ENCODE measurements around the gene PGLYRP1. TPM values are rescaled to one million over a fixed set of nuclear protein-coding genes. Genes with fewer than 3 reads are reported as not detected.

The PGLYRP1 gene
- total RNA-seq, 1 donor from 2014 or later, result 0.54 TPM

- Mint-ChIP-seq H3K27me3 (ENCODE audit: unreplicated experiment) (peaks cover 4% of the 10 kb centered on the region), H3K27ac (ENCODE audit: unreplicated experiment) (peak overlapping the region; percentile 73), H3K36me3 (ENCODE audit: low read depth, unreplicated experiment) (peaks cover 4% of the 10 kb centered on the region), H3K9me3 (ENCODE audit: unreplicated experiment) (no peaks in the 10 kb centered on the region), H3K4me3 (ENCODE audit: unreplicated experiment) (peak overlapping the region; percentile 61), H3K4me1 (ENCODE audit: unreplicated experiment) (peaks cover 19% of the 10 kb centered on the region)
- DNase-seq (ENCODE audit: low spot score), result no peak
- TF ChIP-seq CTCF (IDR thresholded peaks at IDR 0.05; ENCODE audit: unreplicated experiment), result no peak
Observed at GRCh38 chr19:45996933-45997332, 25.9 kb downstream of the PGLYRP1 start.

GRCh38 chr19:45995715-45996385 lies 27.0 kb downstream of the PGLYRP1 start:
- H3K27ac Mint-ChIP-seq (ENCODE audit: unreplicated experiment), result no peak overlapping the region
- peaks cover 4% of the 10 kb centered on the region for H3K27me3 Mint-ChIP-seq (ENCODE audit: unreplicated experiment)
- H3K4me1 Mint-ChIP-seq (ENCODE audit: unreplicated experiment), result peaks cover 19% of the 10 kb centered on the region
- no peak overlapping the region for H3K4me3 Mint-ChIP-seq (ENCODE audit: unreplicated experiment)
- H3K9me3 Mint-ChIP-seq (ENCODE audit: unreplicated experiment), result no peaks in the 10 kb centered on the region
- peaks cover 4% of the 10 kb centered on the region for H3K36me3 Mint-ChIP-seq (ENCODE audit: low read depth, unreplicated experiment)
- DNase-seq (ENCODE audit: low spot score), result no peak
- no peak for TF ChIP-seq CTCF (IDR thresholded peaks at IDR 0.05; ENCODE audit: unreplicated experiment)

GRCh38 chr19:45994998-45995714 lies 27.7 kb downstream of the PGLYRP1 start, which contains the start of gene CCDC61:
Gene CCDC61, plus strand, starts transcription at chr19:45995467. Its CDS starts 7,552 bp downstream, at chr19:46003019.
- Mint-ChIP-seq H3K4me3 (ENCODE audit: unreplicated experiment) (peak within 1 kb of the TSS; percentile 29), H3K27ac (ENCODE audit: unreplicated experiment) (no peak within 1 kb of the TSS), H3K4me1 (ENCODE audit: unreplicated experiment) (peaks cover 15% of the 10 kb centered on the region), H3K27me3 (ENCODE audit: unreplicated experiment) (peaks cover 5% of the 10 kb centered on the region), H3K36me3 (ENCODE audit: low read depth, unreplicated experiment) (peaks cover 4% of the 10 kb centered on the region), H3K9me3 (ENCODE audit: unreplicated experiment) (no peaks in the 10 kb centered on the region)
- peak; percentile 94 for DNase-seq (ENCODE audit: low spot score)
- no peak for TF ChIP-seq CTCF (IDR thresholded peaks at IDR 0.05; ENCODE audit: unreplicated experiment)

- Mint-ChIP-seq H3K4me1 (ENCODE audit: unreplicated experiment) (peaks cover 10% of the 10 kb centered on the region), H3K4me3 (ENCODE audit: unreplicated experiment) (peak overlapping the region; percentile 29), H3K27me3 (ENCODE audit: unreplicated experiment) (peaks cover 8% of the 10 kb centered on the region), H3K9me3 (ENCODE audit: unreplicated experiment) (no peaks in the 10 kb centered on the region), H3K36me3 (ENCODE audit: low read depth, unreplicated experiment) (peaks cover 3% of the 10 kb centered on the region), H3K27ac (ENCODE audit: unreplicated experiment) (no peak overlapping the region)
- no peak for DNase-seq (ENCODE audit: low spot score)
- TF ChIP-seq CTCF (IDR thresholded peaks at IDR 0.05; ENCODE audit: unreplicated experiment), result no peak
Observed at GRCh38 chr19:45994456-45994997, 28.3 kb downstream of the PGLYRP1 start.

Measured in endothelial cell (in vitro differentiated cells).